HEK293T (cell line): ENCODE data around the gene DCTD.

Experiments used
- BHLHE40 ChIP-seq: fragments of 450-650 bp; IDR thresholded peaks from 2 replicates; pipeline ENCODE4 v1.6.1; 2016; ENCODE audit warnings: mild to moderate bottlenecking, moderate library complexity, borderline replicate concordance
- NFRKB ChIP-seq: fragments of 450-650 bp; IDR thresholded peaks from 2 replicates; pipeline ENCODE4 v1.6.1; 2016; ENCODE audit warnings: mild to moderate bottlenecking, moderate library complexity
- SP1 ChIP-seq: fragments of 450-650 bp; IDR thresholded peaks from 2 replicates; pipeline ENCODE4 v1.6.1; 2017
- SUZ12 ChIP-seq: fragments of 450-650 bp; IDR thresholded peaks from 2 replicates; pipeline ENCODE4 v1.6.1; 2016; ENCODE audit warnings: mild to moderate bottlenecking

DNA sequence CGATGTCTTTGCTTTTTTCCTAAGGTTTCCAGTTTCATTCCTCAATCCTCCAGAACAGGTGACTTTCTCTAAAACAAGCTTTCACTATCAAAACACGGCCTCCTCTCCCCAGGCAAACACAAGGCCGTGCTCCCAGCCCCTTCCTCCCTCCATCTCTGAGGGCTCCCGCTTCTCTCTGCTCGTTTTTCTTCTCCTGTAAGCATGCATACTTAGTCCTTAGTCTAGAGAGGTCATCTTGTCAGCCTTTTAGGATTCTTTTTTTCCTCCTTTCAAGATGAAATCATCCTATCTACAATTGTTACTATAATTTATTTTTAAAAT is 18.7 kb downstream of the DCTD start:
- TF ChIP-seq BHLHE40 (no peak), SP1 (no peak), SUZ12 (no peak), NFRKB (no peak)
